GM21447 (cell line): ENCODE measurements around the gene JAKMIP1.

Experiments used
- ATAC-seq: cut with Tn5 transposase; IDR thresholded peaks from one replicate; pipeline ENCODE4 v1.9.1; 2021; ENCODE audit not compliant: unreplicated experiment

Gene JAKMIP1

DNA sequence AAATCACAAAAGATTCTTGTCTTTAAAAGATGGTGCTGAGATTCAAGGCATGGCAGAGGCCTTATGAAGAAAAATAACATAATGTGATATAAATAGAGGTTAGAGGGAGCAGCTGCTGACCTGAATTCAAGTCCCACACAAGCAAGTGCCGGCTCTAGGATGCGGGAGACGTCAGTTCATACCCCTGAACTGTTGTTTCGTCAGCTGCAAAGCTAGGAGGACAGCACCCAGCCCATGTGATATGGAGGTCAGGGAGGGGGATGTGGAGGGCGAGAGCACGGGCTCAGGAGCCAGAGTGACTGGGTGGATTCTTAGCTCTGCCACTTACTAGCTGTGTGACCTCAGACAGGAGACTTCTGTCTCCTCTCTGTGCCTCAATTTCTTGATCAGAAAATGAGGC lies 77.9 kb downstream of the JAKMIP1 start:
- ATAC-seq = no peak

- ATAC-seq = no peak
Measured at GRCh38 chr4:6121941-6122340, 78.4 kb downstream of the JAKMIP1 start.

- no peak for ATAC-seq
Measured at GRCh38 chr4:6121276-6121850, 79.0 kb downstream of the JAKMIP1 start.

DNA sequence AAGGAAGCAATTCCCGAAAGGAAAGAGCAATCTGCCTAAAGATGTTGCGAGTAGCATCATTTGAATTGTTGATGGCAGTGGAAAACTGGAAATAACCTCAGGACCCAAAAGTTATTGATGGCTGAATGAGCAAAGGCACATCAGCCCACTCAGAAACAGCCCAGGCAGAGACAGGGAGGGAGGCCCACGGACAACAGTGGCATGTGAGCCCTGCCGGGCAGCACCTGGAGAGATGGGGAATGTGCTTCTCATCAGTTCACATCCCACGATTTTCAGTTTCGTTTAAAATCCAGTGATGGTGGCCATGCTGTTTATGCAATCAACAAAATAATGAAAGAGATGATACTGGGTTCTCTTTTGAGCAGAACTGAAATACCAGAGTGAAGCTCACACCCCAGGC lies 80.0 kb downstream of the JAKMIP1 start:
- ATAC-seq = no peak

- no peak for ATAC-seq
Measured at GRCh38 chr4:6119507-6120020, 80.8 kb downstream of the JAKMIP1 start.

DNA sequence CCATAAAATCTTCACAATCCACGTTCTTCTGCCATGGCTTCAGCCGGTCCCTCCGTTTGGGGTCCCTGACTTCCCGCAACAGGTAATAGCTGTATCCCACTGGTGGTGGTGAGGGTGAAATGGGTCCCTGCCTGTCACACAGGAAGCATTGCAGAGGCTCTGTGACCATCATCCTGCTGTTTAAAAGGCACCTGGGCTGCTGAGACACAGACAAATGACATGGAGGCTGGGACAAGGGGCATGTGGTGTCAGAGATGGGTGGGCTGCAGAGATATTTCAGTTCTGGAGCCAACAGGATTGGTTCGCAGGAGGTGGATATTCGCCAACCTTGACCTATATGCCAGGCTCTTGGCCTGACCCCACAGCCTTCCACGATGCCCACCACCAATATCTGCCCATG lies 82.1 kb downstream of the JAKMIP1 start:
- no peak for ATAC-seq

GRCh38 chr4:6116696-6117285 lies 83.6 kb downstream of the JAKMIP1 start:
- no peak for ATAC-seq

DNA sequence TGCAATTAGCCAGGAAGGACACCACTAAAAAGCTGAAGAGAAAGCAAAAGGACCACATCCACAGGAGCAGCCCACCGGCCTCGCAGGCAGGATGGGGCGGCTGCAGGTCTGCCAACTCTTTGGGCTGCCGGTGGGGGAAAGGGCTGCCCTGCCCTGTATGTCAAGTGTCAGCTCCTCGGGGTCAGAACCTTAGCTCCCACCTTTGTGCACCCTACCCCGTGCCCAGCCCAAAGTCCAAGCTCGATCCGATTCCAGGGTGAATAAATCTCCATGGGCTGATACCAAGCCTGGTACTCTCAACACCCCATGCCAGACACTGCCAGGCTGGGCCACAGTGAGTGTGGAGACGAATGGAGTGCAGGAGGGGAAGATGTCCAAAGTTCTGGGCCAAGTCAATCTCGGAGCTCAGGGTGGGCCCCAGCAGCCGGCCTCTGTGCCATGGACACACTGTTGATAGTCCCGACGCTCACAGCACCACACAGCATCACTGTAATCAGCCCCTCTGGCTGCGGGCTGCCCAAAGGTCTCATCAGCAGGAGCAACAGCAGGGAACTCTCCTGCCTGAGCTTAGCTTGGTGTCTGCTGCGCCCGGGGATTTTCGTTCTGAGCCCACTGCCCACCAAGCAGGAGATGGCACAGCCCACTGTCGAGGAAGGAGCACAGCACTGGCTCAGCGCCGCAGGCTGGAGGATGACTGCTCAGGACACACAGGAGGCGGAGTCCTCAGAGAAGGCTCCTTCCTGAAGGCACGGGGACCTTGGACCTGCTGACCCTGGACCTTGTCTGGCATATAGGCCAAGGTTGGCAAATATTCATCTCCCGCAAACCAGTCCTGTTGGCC lies 84.4 kb downstream of the JAKMIP1 start:
- no peak for ATAC-seq

GRCh38 chr4:6115342-6115741 lies 85.0 kb downstream of the JAKMIP1 start:
- no peak for ATAC-seq

- no peak for ATAC-seq
Measured at GRCh38 chr4:6114601-6115000, 85.7 kb downstream of the JAKMIP1 start.

GRCh38 chr4:6114181-6114580 lies 86.2 kb downstream of the JAKMIP1 start:
- ATAC-seq = no peak

GRCh38 chr4:6113641-6114040 lies 86.7 kb downstream of the JAKMIP1 start:
- ATAC-seq = no peak

GRCh38 chr4:6112606-6113290 lies 87.6 kb downstream of the JAKMIP1 start:
- ATAC-seq = no peak

DNA sequence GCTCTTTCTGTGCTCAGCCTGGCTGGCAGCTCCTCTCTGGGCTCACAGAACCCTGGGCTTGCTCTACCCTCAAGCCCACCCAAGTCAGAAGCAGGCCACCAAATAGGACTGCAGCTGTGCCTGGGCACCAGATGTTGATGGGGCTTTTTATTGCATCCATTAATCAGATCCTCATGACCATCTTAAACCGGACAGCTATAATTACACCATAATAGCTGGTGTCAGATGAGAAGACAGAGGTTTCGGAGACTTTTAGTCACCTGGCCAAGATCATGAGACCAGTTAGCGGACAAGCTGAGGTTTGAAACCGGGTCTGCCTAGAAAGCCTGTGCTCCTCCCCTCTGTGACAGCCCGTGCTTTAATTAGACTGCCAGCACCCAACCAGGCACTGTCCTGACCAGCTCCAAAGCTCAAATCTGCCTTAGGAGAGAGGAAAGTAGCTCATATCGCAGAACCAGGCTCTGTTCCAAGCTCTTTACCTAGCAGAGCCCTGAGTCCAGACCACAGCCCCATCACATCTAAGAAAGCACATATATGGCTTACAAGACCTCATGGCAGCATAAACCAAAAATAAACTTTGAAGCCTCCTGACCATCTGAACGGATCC lies 88.9 kb downstream of the JAKMIP1 start:
- no peak for ATAC-seq

GRCh38 chr4:6110681-6111353 lies 89.5 kb downstream of the JAKMIP1 start:
- no peak for ATAC-seq

GRCh38 chr4:6109842-6110560 lies 90.3 kb downstream of the JAKMIP1 start:
- ATAC-seq = no peak

- no peak for ATAC-seq
Measured at GRCh38 chr4:6107886-6108285, 92.5 kb downstream of the JAKMIP1 start.

- ATAC-seq = no peak
Measured at GRCh38 chr4:6107114-6107791, 93.1 kb downstream of the JAKMIP1 start.

DNA sequence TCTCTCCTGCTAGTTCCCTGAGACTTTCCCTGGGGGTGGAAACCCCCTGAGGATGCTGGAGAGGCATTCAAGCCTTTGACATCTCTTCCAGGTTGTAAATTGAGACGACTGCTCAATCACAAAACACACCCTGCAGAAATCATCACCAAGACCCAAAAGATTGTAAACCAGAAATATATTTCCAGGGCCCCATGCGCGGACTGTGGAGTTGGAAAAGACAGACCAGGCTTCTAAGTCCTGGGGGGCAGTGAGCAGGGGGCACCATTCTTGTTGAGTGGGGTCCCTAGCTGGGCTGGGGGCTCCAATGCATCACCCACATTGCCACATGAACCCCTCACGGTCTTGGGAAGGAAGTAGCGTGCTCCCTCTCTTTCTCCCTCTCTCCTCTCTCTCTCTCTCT lies 94.2 kb downstream of the JAKMIP1 start:
- no peak for ATAC-seq
